ENCODE measurements around the gene SERPINA3.

- TF ChIP-seq TCF12 (IDR thresholded peaks at IDR 0.05; ENCODE audit: low read depth, low read length) (no peak), JUN (IDR thresholded peaks at IDR 0.05; ENCODE audit: low read depth, low read length) (no peak), PHF8 (conservative IDR thresholded peaks at IDR 0.05; ENCODE audit: low read depth, low read length) (no peak), EZH2 (IDR thresholded peaks at IDR 0.05; ENCODE audit: low read depth, low read length, severe bottlenecking) (no peak), KDM1A (IDR thresholded peaks at IDR 0.05; ENCODE audit: borderline replicate concordance, low read length) (no peak), POLR2A (IDR thresholded peaks at IDR 0.05; ENCODE audit: control extremely low read depth in 1 of 2, low read depth in 2 of 2, low read length in 2 of 2) (no peak), TAF7 (optimal IDR thresholded peaks at IDR 0.05; ENCODE audit: borderline replicate concordance, low read depth, low read length) (no peak), CTCF (IDR thresholded peaks at IDR 0.05; ENCODE audit: control extremely low read depth in 1 of 3, insufficient read depth in 1 of 3, low read depth in 1 of 3, low read length in 3 of 3) (no peak), HDAC2 (IDR thresholded peaks at IDR 0.05; ENCODE audit: borderline replicate concordance in 1 of 2, low read depth in 2 of 2, low read length in 2 of 2) (no peak), EGR1 (IDR thresholded peaks at IDR 0.05; ENCODE audit: borderline replicate concordance, low read depth, low read length) (no peak), MAX (IDR thresholded peaks at IDR 0.05) (no peak)
These were observed 37.9 kb upstream of the SERPINA3 start for GRCh38 chr14:94574336-94574735.
